GM23338 (cell line): Measurements from ENCODE around the gene JAG2. TPM values are rescaled to one million over a fixed set of nuclear protein-coding genes. Genes with fewer than 3 reads are reported as not detected.

ENCODE experiments used
- ATAC-seq: fragments of 200-7000 bp; cut with Tn5 transposase; 3 replicates; pipeline ENCODE4 v1.9.1; 2020
- DNase-seq: peaks from one replicate; pipeline ENCODE4 v3.0.0-alpha.2; 2015; ENCODE audit warnings: low spot score
- H2AFZ ChIP-seq: fragments of 200-600 bp; sonication (generic); 2 replicates; pipeline ENCODE4 v1.8.0; 2016; ENCODE audit warnings: antibody characterized with exemption, mild to moderate bottlenecking, moderate library complexity
- H3F3A ChIP-seq: fragments of 200-600 bp; sonication (generic); replicated peaks from 2 replicates; pipeline ENCODE4 v1.8.0; 2017; ENCODE audit warnings: antibody characterized with exemption, mixed run types, low read depth
- H3K27ac ChIP-seq: fragments of 200-600 bp; sonication (generic); 2 replicates; pipeline ENCODE4 v1.6.1; 2016; ENCODE audit warnings: low read depth
- H3K27me3 ChIP-seq: fragments of 200-600 bp; sonication (generic); 2 replicates; pipeline ENCODE4 v1.8.0; 2016; ENCODE audit warnings: mild to moderate bottlenecking, mixed run types, moderate library complexity; ENCODE audit not compliant: insufficient read depth
- H3K36me3 ChIP-seq: fragments of 200-600 bp; sonication (generic); 2 replicates; pipeline ENCODE4 v1.8.0; 2016; ENCODE audit warnings: mild to moderate bottlenecking; ENCODE audit not compliant: insufficient read depth
- H3K4me1 ChIP-seq: fragments of 200-600 bp; sonication (generic); 2 replicates; pipeline ENCODE4 v1.8.0; 2016; ENCODE audit warnings: mild to moderate bottlenecking, moderate library complexity; ENCODE audit not compliant: insufficient read depth
- H3K4me2 ChIP-seq: fragments of 200-600 bp; sonication (generic); 2 replicates; pipeline ENCODE4 v1.7.1; 2017; ENCODE audit warnings: mixed run types
- H3K4me3 ChIP-seq: fragments of 200-600 bp; sonication (generic); 2 replicates; pipeline ENCODE4 v1.6.1; 2016; ENCODE audit warnings: mixed run types
- H3K79me2 ChIP-seq: fragments of 200-600 bp; sonication (generic); replicated peaks from 2 replicates; pipeline ENCODE4 v1.8.0; 2017; ENCODE audit warnings: mild to moderate bottlenecking; ENCODE audit not compliant: insufficient read depth
- H3K9me2 ChIP-seq: fragments of 200-600 bp; sonication (generic); 2 replicates; pipeline ENCODE4 v1.8.0; 2017; ENCODE audit not compliant: insufficient read depth
- H4K20me1 ChIP-seq: fragments of 200-600 bp; sonication (generic); replicated peaks from 2 replicates; pipeline ENCODE4 v1.8.0; 2017; ENCODE audit warnings: mild to moderate bottlenecking; ENCODE audit not compliant: insufficient read depth
- H3K27ac Mint-ChIP-seq: 2 replicates; pipeline ENCODE4 v1.8.0; 2020; ENCODE audit warnings: inconsistent platforms, mild to moderate bottlenecking, moderate library complexity, mixed read lengths
- H3K27me3 Mint-ChIP-seq: 3 replicates; pipeline ENCODE4 v1.8.0; 2022; ENCODE audit warnings: low read depth, mild to moderate bottlenecking, moderate library complexity, mixed read lengths, inconsistent platforms; ENCODE audit not compliant: insufficient read depth, poor library complexity
- H3K36me3 Mint-ChIP-seq: 3 replicates; pipeline ENCODE4 v1.8.0; 2021; ENCODE audit warnings: low read depth, mild to moderate bottlenecking, inconsistent platforms, moderate library complexity, mixed read lengths
- H3K4me1 Mint-ChIP-seq: 3 replicates; pipeline ENCODE4 v1.8.0; 2020; ENCODE audit warnings: mild to moderate bottlenecking, inconsistent platforms, mixed read lengths
- H3K4me3 Mint-ChIP-seq: 3 replicates; pipeline ENCODE4 v1.8.0; 2021; ENCODE audit warnings: moderate library complexity, mild to moderate bottlenecking, inconsistent platforms, mixed read lengths
- H3K9me3 Mint-ChIP-seq: 3 replicates; pipeline ENCODE4 v1.8.0; 2020; ENCODE audit warnings: moderate library complexity, mild to moderate bottlenecking, inconsistent platforms, mixed read lengths
- CREB1 ChIP-seq: fragments of 250-450 bp; sonication (Bioruptor Pico); IDR thresholded peaks from 2 replicates; pipeline ENCODE4 v1.5.0; 2020; ENCODE audit warnings: low read depth, mild to moderate bottlenecking, moderate library complexity
- EZH2 ChIP-seq: fragments of 200-600 bp; sonication (generic); IDR thresholded peaks from one replicate; pipeline ENCODE4 v1.8.0; 2017; ENCODE audit warnings: antibody characterized with exemption, mild to moderate bottlenecking, low read depth; ENCODE audit not compliant: unreplicated experiment
- JUNB ChIP-seq: IDR thresholded peaks from one replicate; pipeline ENCODE4 v1.6.1; 2016; ENCODE audit warnings: antibody characterized with exemption; ENCODE audit not compliant: unreplicated experiment
- NANOG ChIP-seq: IDR thresholded peaks from 2 replicates; pipeline ENCODE4 v1.6.1; 2016; ENCODE audit warnings: antibody characterized with exemption, borderline replicate concordance
- POLR2AphosphoS5 ChIP-seq: IDR thresholded peaks from 2 replicates; pipeline ENCODE4 v1.6.1; 2016; ENCODE audit warnings: antibody characterized with exemption, low read depth
- ZNF114 ChIP-seq: fragments of 250-450 bp; sonication (Bioruptor Pico); IDR thresholded peaks from 2 replicates; pipeline ENCODE4 v1.5.0; 2020; ENCODE audit warnings: mild to moderate bottlenecking, moderate library complexity
- ZNF331 ChIP-seq: fragments of 250-450 bp; sonication (Bioruptor Pico); IDR thresholded peaks from 2 replicates; pipeline ENCODE4 v1.5.0; 2020; ENCODE audit warnings: low read depth, mild to moderate bottlenecking, moderate library complexity
- polyA plus RNA-seq: library from polyadenylated mRNA; unstranded; fragments of >200 nt; fragmentation: Nextera tagmentation; extraction: Ambion mirVana; gene quantifications from 2 replicates; pipeline ENCODE4 v1.2.1, GENCODE V29; 2016
- total RNA-seq: library from RNA; depleted of rRNA; stranded (reverse); fragments of >200 nt; shearing (Covaris generic); gene quantifications from 2 replicates; pipeline ENCODE4 v1.2.3, GENCODE V29; 2014
- TF ChIP-seq, protein P1 (sequence below): fragments of 250-450 bp; sonication (Bioruptor Pico); IDR thresholded peaks from 2 replicates; pipeline ENCODE4 v1.5.0; 2020; ENCODE audit warnings: mild to moderate bottlenecking, moderate library complexity

Gene JAG2
- total and polyA plus RNA-seq, 2 experiments from 2014 or later = 1.9 to 10.3 TPM

DNA sequence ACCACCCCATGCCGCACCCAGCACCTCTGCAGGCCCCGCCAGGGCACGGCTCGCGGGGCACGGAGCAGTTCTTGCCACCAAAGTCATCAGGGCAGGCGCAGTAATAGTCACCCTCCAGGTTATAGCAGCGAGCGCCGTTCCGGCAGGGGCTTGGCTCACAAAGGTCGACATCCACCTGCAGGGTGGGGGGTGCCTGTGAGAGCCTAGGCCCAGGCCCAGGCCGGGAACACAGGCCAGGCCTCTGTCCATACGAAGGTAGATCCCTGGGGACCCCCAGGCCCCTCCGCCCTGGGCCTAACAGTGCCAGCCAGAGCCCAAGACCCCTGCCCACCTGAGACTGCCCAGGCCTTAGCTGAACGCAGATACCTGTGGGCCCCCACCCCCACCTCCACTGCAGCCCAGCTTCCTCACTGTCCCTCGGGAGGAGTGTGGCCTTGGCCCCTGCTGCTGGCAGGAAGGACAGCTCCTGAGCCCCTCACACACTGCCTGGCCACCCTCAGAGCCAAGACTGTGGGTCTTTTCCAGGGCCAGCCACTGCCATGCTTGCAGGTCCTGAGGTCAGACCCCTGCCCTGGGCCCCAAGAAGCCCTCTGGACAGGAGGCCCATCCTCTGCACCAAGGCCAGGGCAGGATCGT is 19.3 kb downstream of the JAG2 start (continued):
- TF ChIP-seq, protein P1, sequence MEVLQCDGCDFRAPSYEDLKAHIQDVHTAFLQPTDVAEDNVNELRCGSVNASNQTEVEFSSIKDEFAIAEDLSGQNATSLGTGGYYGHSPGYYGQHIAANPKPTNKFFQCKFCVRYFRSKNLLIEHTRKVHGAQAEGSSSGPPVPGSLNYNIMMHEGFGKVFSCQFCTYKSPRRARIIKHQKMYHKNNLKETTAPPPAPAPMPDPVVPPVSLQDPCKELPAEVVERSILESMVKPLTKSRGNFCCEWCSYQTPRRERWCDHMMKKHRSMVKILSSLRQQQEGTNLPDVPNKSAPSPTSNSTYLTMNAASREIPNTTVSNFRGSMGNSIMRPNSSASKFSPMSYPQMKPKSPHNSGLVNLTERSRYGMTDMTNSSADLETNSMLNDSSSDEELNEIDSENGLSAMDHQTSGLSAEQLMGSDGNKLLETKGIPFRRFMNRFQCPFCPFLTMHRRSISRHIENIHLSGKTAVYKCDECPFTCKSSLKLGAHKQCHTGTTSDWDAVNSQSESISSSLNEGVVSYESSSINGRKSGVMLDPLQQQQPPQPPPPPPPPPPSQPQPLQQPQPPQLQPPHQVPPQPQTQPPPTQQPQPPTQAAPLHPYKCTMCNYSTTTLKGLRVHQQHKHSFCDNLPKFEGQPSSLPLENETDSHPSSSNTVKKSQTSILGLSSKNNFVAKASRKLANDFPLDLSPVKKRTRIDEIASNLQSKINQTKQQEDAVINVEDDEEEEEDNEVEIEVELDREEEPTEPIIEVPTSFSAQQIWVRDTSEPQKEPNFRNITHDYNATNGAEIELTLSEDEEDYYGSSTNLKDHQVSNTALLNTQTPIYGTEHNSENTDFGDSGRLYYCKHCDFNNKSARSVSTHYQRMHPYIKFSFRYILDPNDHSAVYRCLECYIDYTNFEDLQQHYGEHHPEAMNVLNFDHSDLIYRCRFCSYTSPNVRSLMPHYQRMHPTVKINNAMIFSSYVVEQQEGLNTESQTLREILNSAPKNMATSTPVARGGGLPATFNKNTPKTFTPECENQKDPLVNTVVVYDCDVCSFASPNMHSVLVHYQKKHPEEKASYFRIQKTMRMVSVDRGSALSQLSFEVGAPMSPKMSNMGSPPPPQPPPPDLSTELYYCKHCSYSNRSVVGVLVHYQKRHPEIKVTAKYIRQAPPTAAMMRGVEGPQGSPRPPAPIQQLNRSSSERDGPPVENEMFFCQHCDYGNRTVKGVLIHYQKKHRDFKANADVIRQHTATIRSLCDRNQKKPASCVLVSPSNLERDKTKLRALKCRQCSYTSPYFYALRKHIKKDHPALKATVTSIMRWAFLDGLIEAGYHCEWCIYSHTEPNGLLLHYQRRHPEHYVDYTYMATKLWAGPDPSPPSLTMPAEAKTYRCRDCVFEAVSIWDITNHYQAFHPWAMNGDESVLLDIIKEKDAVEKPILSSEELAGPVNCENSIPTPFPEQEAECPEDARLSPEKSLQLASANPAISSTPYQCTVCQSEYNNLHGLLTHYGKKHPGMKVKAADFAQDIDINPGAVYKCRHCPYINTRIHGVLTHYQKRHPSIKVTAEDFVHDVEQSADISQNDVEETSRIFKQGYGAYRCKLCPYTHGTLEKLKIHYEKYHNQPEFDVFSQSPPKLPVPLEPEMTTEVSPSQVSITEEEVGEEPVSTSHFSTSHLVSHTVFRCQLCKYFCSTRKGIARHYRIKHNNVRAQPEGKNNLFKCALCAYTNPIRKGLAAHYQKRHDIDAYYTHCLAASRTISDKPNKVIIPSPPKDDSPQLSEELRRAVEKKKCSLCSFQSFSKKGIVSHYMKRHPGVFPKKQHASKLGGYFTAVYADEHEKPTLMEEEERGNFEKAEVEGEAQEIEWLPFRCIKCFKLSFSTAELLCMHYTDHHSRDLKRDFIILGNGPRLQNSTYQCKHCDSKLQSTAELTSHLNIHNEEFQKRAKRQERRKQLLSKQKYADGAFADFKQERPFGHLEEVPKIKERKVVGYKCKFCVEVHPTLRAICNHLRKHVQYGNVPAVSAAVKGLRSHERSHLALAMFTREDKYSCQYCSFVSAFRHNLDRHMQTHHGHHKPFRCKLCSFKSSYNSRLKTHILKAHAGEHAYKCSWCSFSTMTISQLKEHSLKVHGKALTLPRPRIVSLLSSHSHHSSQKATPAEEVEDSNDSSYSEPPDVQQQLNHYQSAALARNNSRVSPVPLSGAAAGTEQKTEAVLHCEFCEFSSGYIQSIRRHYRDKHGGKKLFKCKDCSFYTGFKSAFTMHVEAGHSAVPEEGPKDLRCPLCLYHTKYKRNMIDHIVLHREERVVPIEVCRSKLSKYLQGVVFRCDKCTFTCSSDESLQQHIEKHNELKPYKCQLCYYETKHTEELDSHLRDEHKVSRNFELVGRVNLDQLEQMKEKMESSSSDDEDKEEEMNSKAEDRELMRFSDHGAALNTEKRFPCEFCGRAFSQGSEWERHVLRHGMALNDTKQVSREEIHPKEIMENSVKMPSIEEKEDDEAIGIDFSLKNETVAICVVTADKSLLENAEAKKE (CRISPR knock-in tag) = no peak

DNA sequence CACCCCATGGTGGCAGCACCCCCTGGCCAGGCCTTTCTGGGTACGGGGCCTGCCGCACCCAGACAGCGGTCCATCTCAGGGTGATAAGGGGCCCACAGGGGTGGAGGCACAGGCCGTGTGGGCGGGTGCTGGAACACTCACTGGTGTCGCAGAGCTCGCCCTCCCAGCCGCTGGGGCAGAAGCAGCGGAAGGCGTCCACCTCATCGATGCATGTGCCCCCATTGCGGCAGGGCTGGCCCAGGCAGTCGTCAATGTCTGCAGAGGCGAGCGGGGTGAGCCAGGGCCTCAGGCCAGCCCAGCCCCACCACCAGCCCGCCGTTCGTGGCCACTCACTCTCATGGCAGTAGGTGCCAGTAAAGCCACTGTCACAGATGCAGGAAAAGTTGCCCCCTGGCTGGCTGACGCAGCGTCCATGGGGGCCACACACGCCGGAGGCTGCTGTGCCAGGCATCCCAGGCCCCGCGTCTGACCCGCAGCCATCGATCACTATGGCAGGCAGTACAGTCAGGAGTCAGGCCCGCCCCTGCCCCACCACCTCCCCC is 19.9 kb downstream of the JAG2 start:
- DNase-seq = no peak
- no peak for ATAC-seq
- H3K27me3 Mint-ChIP-seq = peaks cover 2% of the 10 kb centered on the region
- TF ChIP-seq, protein P1 (CRISPR knock-in tag) = no peak
- TF ChIP-seq NANOG = no peak
- TF ChIP-seq ZNF331 (CRISPR knock-in tag) = no peak
- no peak for TF ChIP-seq POLR2AphosphoS5
- no peak for TF ChIP-seq ZNF114 (CRISPR knock-in tag)
- no peak for TF ChIP-seq EZH2
- no peak for TF ChIP-seq JUNB
- TF ChIP-seq CREB1 = no peak

More for the DNA sequence above, 19.9 kb downstream of the JAG2 start:
- no peaks in the 10 kb centered on the region for H3K79me2 ChIP-seq
- no peak overlapping the region for H2AFZ ChIP-seq
- Mint-ChIP-seq H3K4me1 (no peaks in the 10 kb centered on the region; the same call in 2 of the 3 replicates), H3K9me3 (no peaks in the 10 kb centered on the region), H3K4me3 (no peak overlapping the region), H3K36me3 (no peaks in the 10 kb centered on the region), H3K27ac (no peak overlapping the region)
- no peaks in the 10 kb centered on the region for H3F3A ChIP-seq
- H3K27ac ChIP-seq = no peak overlapping the region
- H4K20me1 ChIP-seq = no peaks in the 10 kb centered on the region
- H3K4me3 ChIP-seq = no peak overlapping the region
- H3K36me3 ChIP-seq = no peaks in the 10 kb centered on the region
- no peaks in the 10 kb centered on the region for H3K9me2 ChIP-seq
- no peaks in the 10 kb centered on the region for H3K27me3 ChIP-seq
- H3K4me1 ChIP-seq = no peaks in the 10 kb centered on the region
- H3K4me2 ChIP-seq = no peak overlapping the region
